Naive thymus-derived CD4-positive, alpha-beta T cell (primary cell): ENCODE data around the gene APOBEC3B. TPM values are rescaled to one million over a fixed set of nuclear protein-coding genes. Genes with fewer than 3 reads are reported as not detected.
"Not testable (repeated sequence)": the region's sequence is repeated elsewhere in the genome, so short reads cannot be mapped to it uniquely, and the experiment has no call there.

Experiments used
- ATAC-seq: fragments of 150-1000 bp; cut with Tn5 transposase; 2 replicates; pipeline ENCODE4 v1.10.0; 2021; ENCODE audit warnings: mild to moderate bottlenecking, moderate library complexity
- CTCF ChIA-PET: fragments of 350-600 bp; sonication (Branson Sonifier 250); formaldehyde crosslinking; loops from one replicate; lab custom pipeline; 2021; ENCODE audit warnings: antibody characterized with exemption; lab: Charles Lee
- POLR2A ChIA-PET: fragments of 350-600 bp; sonication (Branson Sonifier 250); formaldehyde crosslinking; loops from one replicate; lab custom pipeline; 2021; ENCODE audit warnings: antibody characterized with exemption, inconsistent platforms; lab: Charles Lee
- DNase-seq, 9 donors: peaks; one replicate each; pipeline versions ENCODE4 v3.0.0 to v3.0.0-alpha.2; 2020 to 2022; ENCODE audit warnings: mixed read lengths in 1 of 9
- H3K27ac ChIP-seq: one replicate; pipeline ENCODE4 v1.7.0; 2013; ENCODE audit warnings: mild to moderate bottlenecking, low read depth, low read length, moderate library complexity
- H3K27me3 ChIP-seq, 2 donors: one replicate each; pipeline ENCODE4 v1.7.0; 2013; ENCODE audit warnings: low read length in 2 of 2, mild to moderate bottlenecking in 2 of 2, moderate library complexity in 2 of 2; ENCODE audit not compliant: control insufficient read depth in 2 of 2, insufficient read depth in 2 of 2
- H3K36me3 ChIP-seq, 3 experiments: 1 replicate in 2 of 3; 2 replicates in 1 of 3; pipeline ENCODE4 v1.7.0; 2013; ENCODE audit warnings: low read length in 3 of 3, mild to moderate bottlenecking in 3 of 3, moderate library complexity in 1 of 3; ENCODE audit not compliant: insufficient read depth in 3 of 3, control insufficient read depth in 2 of 3
- H3K4me1 ChIP-seq, 2 donors: one replicate each; pipeline ENCODE4 v1.7.0; 2013; ENCODE audit warnings: low read length in 2 of 2, mild to moderate bottlenecking in 2 of 2, moderate library complexity in 1 of 2; ENCODE audit not compliant: control insufficient read depth in 2 of 2, insufficient read depth in 2 of 2
- H3K4me3 ChIP-seq: 2 replicates; pipeline ENCODE4 v1.7.0; 2013; ENCODE audit warnings: mild to moderate bottlenecking, low read length
- H3K9me3 ChIP-seq, 3 experiments: 1 replicate in 2 of 3; 2 replicates in 1 of 3; pipeline ENCODE4 v1.7.0; 2013; ENCODE audit warnings: low read length in 3 of 3; ENCODE audit not compliant: control insufficient read depth in 2 of 3
- H3K27ac Mint-ChIP-seq, 9 donors: one replicate each; pipeline ENCODE4 v1.8.0; 2020 to 2022; ENCODE audit warnings: mixed read lengths in 9 of 9, mild to moderate bottlenecking in 8 of 9, moderate library complexity in 5 of 9, inconsistent platforms in 2 of 9
- H3K27me3 Mint-ChIP-seq, 5 donors: one replicate each; pipeline ENCODE4 v1.8.0; 2021 to 2022; ENCODE audit warnings: mixed read lengths in 5 of 5, mild to moderate bottlenecking in 1 of 5
- H3K36me3 Mint-ChIP-seq, 5 donors: one replicate each; pipeline ENCODE4 v1.8.0; 2020 to 2022; ENCODE audit warnings: mixed read lengths in 5 of 5, mild to moderate bottlenecking in 3 of 5, inconsistent platforms in 1 of 5
- H3K4me1 Mint-ChIP-seq, 7 donors: one replicate each; pipeline ENCODE4 v1.8.0; 2020 to 2022; ENCODE audit warnings: mixed read lengths in 7 of 7, mild to moderate bottlenecking in 3 of 7, inconsistent platforms in 1 of 7
- H3K4me3 Mint-ChIP-seq, 10 donors: one replicate each; pipeline ENCODE4 v1.8.0; 2020 to 2022; ENCODE audit warnings: mild to moderate bottlenecking in 10 of 10, mixed read lengths in 10 of 10, moderate library complexity in 6 of 10, inconsistent platforms in 2 of 10
- H3K9me3 Mint-ChIP-seq, 11 donors: one replicate each; pipeline ENCODE4 v1.8.0; 2020 to 2022; ENCODE audit warnings: mixed read lengths in 11 of 11, mild to moderate bottlenecking in 4 of 11, inconsistent platforms in 1 of 11, moderate library complexity in 1 of 11
- intact Hi-C, 2 donors: fragments of 100-400 bp; cut with micrococcal nuclease; formaldehyde crosslinking; loops; one replicate each; pipeline ENCODE4 v1.15.1; 2023
- polyA plus RNA-seq, 2 donors: library from polyadenylated mRNA; unstranded; fragments of 300-500 nt; fragmentation: Illumina TruSeq; gene quantifications; one replicate each; pipeline ENCODE4 v1.2.3, GENCODE V29; 2021
- total RNA-seq, 6 experiments: library from RNA in 5 of 6; stranded (reverse) in 5 of 6; gene quantifications; 1 replicate in 5 of 6; 2 replicates in 1 of 6; pipeline ENCODE4 v1.2.3 and lab custom pipeline; 2021 to 2026

The APOBEC3B gene
- total and polyA plus RNA-seq, 7 experiments from 2014 or later = 0.30 to 16.0 (median 7.1) TPM; not detected in 3

DNA sequence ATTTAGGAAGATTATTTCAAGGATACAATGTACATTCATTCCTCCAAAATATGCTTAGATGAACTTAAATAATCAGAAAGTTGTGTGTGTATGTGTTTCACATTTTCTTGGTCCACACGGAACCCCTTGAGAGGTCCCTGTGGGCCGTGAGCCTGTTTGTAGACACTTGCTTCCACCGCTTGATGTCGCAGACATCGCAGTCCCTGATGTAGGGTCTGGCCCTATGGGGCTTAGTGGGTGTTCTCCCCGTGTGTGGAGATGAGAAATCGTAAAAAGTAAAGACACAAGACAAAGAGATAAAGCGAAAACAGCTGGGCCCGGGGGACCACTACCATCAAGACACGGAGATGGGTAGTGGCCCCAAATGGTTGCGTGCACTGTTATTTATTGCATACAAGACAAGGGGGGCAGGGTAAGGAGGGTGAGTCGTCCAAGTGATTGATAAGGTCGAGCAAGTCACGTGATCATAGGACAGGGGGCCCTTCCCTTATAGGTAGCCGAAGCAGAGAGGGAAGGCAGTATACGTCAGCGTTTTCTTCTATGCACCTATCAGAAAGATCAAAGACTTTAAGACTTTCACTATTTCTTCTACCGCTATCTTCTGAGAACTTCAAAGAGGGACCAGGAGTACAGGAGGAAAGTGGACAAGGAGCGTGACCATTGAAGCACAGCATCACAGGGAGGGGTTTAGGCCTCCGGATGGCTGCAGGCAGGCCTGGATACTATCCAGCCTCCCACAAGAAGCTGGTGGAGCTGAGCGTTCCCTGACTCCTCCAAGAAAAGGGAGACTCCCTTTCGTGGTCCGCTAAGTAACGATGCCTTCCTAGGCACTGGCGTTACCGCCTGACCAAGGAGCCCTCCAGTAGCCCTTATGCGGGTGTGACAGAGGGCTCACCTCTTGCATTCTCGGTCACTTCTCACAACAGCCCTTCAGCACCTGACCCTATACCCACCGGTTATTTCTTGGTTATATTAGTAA, 30.7 kb downstream of the APOBEC3B start:
- intact Hi-C loops = loop anchor here in 1 of 2 donors (5.0 kb wide), 1 partner anchor 64 kb away; the partner anchor contains the start of gene APOBEC3G
- POLR2A ChIA-PET = interaction anchor here (0.7 to 1.6 kb wide), 5 partner anchors 9 to 306 kb away, joined by 3 read pairs; partner anchors contain the start of gene APOBEC3F
- Histone ChIP-seq H3K4me1 (peaks cover 9 to 10% of the 10 kb centered on the region in 2 donors), H3K36me3 (no peaks in the 10 kb centered on the region), H3K9me3 (no peaks in the 10 kb centered on the region), H3K27me3 (no peaks in the 10 kb centered on the region), H3K4me3 (no peak overlapping the region), H3K27ac (no peak overlapping the region)
- ATAC-seq (no peak), DNase-seq (no peak)
- H3K27me3 Mint-ChIP-seq = no peaks in the 10 kb centered on the region
- H3K9me3 Mint-ChIP-seq = no peaks in the 10 kb centered on the region
- peaks cover 0 to 8% (median 0%) of the 10 kb centered on the region in 5 donors for H3K36me3 Mint-ChIP-seq
- H3K4me3 Mint-ChIP-seq = peak overlapping the region in 9 of 10 donors; percentile 10 to 94 (median 51)
- CTCF ChIA-PET = no interaction called here
- peaks cover 11 to 48% (median 37%) of the 10 kb centered on the region in 7 donors for H3K4me1 Mint-ChIP-seq
- H3K27ac Mint-ChIP-seq = peak overlapping the region; percentile 9 to 96 (median 55)

DNA sequence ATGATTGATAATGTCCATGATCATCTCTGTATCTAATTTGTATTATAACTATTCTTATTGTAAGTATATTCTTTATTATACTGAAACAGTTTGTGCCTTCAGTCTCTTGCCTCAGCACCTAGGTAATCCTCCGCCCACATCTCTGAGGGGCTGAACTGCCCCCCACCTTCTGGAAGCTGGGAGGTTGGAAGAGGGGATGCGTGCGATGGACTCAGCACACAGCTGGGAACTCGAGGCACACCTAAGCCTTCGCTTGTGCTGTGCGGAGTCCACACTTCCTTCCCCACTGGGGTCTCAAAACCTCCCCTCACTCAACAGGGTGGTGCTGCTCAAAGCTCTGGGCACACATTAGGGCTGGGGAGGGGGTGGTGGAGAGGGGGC, 31.4 kb downstream of the APOBEC3B start:
- peak overlapping the region; percentile 88 to 99 (median 94) for H3K4me3 Mint-ChIP-seq
- CTCF ChIA-PET = interaction anchor here (0.6 kb wide), 1 partner anchor 495 kb away, joined by 3 read pairs; no protein-coding TSS in a partner anchor
- H3K27ac Mint-ChIP-seq = peak overlapping the region; percentile 82 to 98 (median 95)
- H3K4me1 Mint-ChIP-seq = peaks cover 12 to 49% (median 37%) of the 10 kb centered on the region in 7 donors
- not testable (repeated sequence) for H3K36me3 ChIP-seq, DNase-seq, ATAC-seq, H3K4me1 ChIP-seq, H3K27me3 ChIP-seq, H3K9me3 Mint-ChIP-seq, H3K27me3 Mint-ChIP-seq, H3K9me3 ChIP-seq
- intact Hi-C loops = loop anchor here in 1 of 2 donors (5.0 kb wide), 1 partner anchor 64 kb away; the partner anchor contains the start of gene APOBEC3G
- Histone ChIP-seq H3K4me3 (peak overlapping the region; percentile 81), H3K27ac (peak overlapping the region; percentile 87)
- POLR2A ChIA-PET = interaction anchor here (1.1 to 1.6 kb wide), 5 partner anchors 10 to 306 kb away, joined by 3 to 4 read pairs (median 3); partner anchors contain the start of genes APOBEC3F and RPL3
- peaks cover 0 to 12% (median 0%) of the 10 kb centered on the region in 5 donors for H3K36me3 Mint-ChIP-seq

- H3K4me3 Mint-ChIP-seq = peak within 1 kb of the TSS; percentile 88 to 99 (median 94)
- DNase-seq (peak; percentile 28 to 78 (median 59)), ATAC-seq (peak; percentile 95)
- peak within 1 kb of the TSS; percentile 82 to 98 (median 95) for H3K27ac Mint-ChIP-seq
- peaks cover 0 to 12% (median 0%) of the 10 kb centered on the region in 5 donors for H3K36me3 Mint-ChIP-seq
- peaks cover 12 to 51% (median 37%) of the 10 kb centered on the region in 7 donors for H3K4me1 Mint-ChIP-seq
- POLR2A ChIA-PET = interaction anchor here (1.0 to 1.6 kb wide), 6 partner anchors 11 to 306 kb away, joined by 3 to 4 read pairs (median 3); partner anchors contain the start of genes APOBEC3F and RPL3
- Histone ChIP-seq H3K4me3 (peak within 1 kb of the TSS; percentile 81), H3K27me3 (no peaks in the 10 kb centered on the region), H3K9me3 (no peaks in the 10 kb centered on the region), H3K27ac (peak within 1 kb of the TSS; percentile 87), H3K4me1 (peaks cover 9 to 10% of the 10 kb centered on the region in 2 donors), H3K36me3 (no peaks in the 10 kb centered on the region)
- no peaks in the 10 kb centered on the region for H3K27me3 Mint-ChIP-seq
- intact Hi-C loops = loop anchor here (2.0 to 5.0 kb wide), 4 partner anchors 63 to 305 kb away; partner anchors contain the start of genes APOBEC3G (in 1 of the 2) and RPL3 (in 1 of the 2)
- CTCF ChIA-PET = interaction anchor here (0.6 to 2.0 kb wide), 2 partner anchors 11 to 495 kb away, joined by 3 to 7 read pairs; no protein-coding TSS in a partner anchor
- no peaks in the 10 kb centered on the region for H3K9me3 Mint-ChIP-seq
Observed at GRCh38 chr22:39013942-39014722, 32.0 kb downstream of the APOBEC3B start, which contains the start of gene APOBEC3C. TSS of gene APOBEC3C (plus strand) at chr22:39014257. CDS start at chr22:39014363, 106 bp downstream.

DNA sequence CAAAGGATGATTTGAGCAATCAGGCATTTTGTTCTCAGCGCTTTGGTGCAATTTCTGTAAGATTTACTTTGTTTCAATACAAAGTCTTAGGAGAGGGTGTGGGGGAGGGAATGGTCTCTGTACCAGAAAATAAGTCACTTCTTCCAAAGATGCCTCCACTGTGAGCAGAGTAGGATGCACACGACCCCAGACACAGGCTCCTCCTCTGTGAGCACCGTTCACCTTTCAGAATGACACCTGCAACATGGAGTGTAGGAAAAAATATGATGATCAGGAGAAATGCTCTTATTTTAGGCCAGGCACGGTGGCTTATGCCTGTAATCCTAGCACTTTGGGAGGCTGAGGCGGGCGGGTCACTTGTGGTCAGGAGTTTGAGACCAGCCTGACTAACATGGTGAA, 32.6 kb downstream of the APOBEC3B start:
- peak overlapping the region; percentile 81 for H3K4me3 ChIP-seq
- Mint-ChIP-seq H3K36me3 (peaks cover 0 to 12% (median 0%) of the 10 kb centered on the region in 5 donors), H3K4me1 (peaks cover 12 to 55% (median 37%) of the 10 kb centered on the region in 7 donors), H3K27ac (peak overlapping the region; percentile 82 to 98 (median 95)), H3K4me3 (peak overlapping the region; percentile 88 to 99 (median 94))
- H3K4me1 ChIP-seq, H3K27me3 ChIP-seq, H3K9me3 Mint-ChIP-seq, DNase-seq, H3K9me3 ChIP-seq, ATAC-seq, H3K36me3 ChIP-seq, H3K27me3 Mint-ChIP-seq: not testable (repeated sequence)
- ChIA-PET CTCF (interaction anchor here (0.6 to 2.0 kb wide), 2 partner anchors 12 to 270 kb away, joined by 4 to 7 read pairs; no protein-coding TSS in a partner anchor), POLR2A (interaction anchor here (1.0 to 1.6 kb wide), 4 partner anchors 26 to 305 kb away, joined by 3 to 4 read pairs (median 3); partner anchors contain the start of genes APOBEC3F and RPL3)
- H3K27ac ChIP-seq = peak overlapping the region; percentile 87
- intact Hi-C loops = loop anchor here (2.0 to 5.0 kb wide), 4 partner anchors 63 to 304 kb away; partner anchors contain the start of genes APOBEC3G (in 1 of the 2) and RPL3 (in 1 of the 2)

GRCh38 chr22:39016592-39016991, 34.4 kb downstream of the APOBEC3B start:
- Mint-ChIP-seq H3K4me3 (peak overlapping the region in 4 of 10 donors; percentile 20 to 53 (median 42)), H3K27me3 (no peaks in the 10 kb centered on the region), H3K36me3 (peaks cover 0 to 20% (median 0%) of the 10 kb centered on the region in 5 donors), H3K27ac (peak overlapping the region in 6 of 9 donors; percentile 24 to 57 (median 51)), H3K4me1 (peaks cover 20 to 59% (median 47%) of the 10 kb centered on the region in 7 donors), H3K9me3 (no peaks in the 10 kb centered on the region)
- H3K27ac ChIP-seq = no peak overlapping the region
- no peak for DNase-seq
- no peak overlapping the region for H3K4me3 ChIP-seq
- no peaks in the 10 kb centered on the region for H3K27me3 ChIP-seq
- no peak for ATAC-seq
- POLR2A ChIA-PET = interaction anchor here (0.5 to 0.9 kb wide), 3 partner anchors 68 to 1307 kb away, joined by 3 read pairs; no protein-coding TSS in a partner anchor
- CTCF ChIA-PET = interaction anchor here (1.2 kb wide), 1 partner anchor 9 kb away, joined by 3 read pairs; no protein-coding TSS in a partner anchor
- H3K9me3 ChIP-seq = no peaks in the 10 kb centered on the region
- H3K4me1 ChIP-seq = peaks cover 10% of the 10 kb centered on the region in 2 donors
- no peaks in the 10 kb centered on the region for H3K36me3 ChIP-seq
- intact Hi-C loops = no loop called here
